Dermis microvascular lymphatic vessel endothelial cell (primary cell): ENCODE data around the gene CMTM8. TPM values are rescaled to one million over a fixed set of nuclear protein-coding genes. Genes with fewer than 3 reads are reported as not detected.
A peak's percentile ranks its signal among the peaks of the same experiment; 100 is the strongest.

Experiments
- DNase-seq, 2 donors: peaks; one replicate each; pipeline versions ENCODE4 v3.0.0 to v3.0.0-alpha.2; 2010; ENCODE audit warnings: low read depth in 2 of 2
- total RNA-seq: library from RNA; depleted of rRNA; stranded (reverse); fragments of >200 nt; gene quantifications from 2 replicates; pipeline ENCODE4 v1.2.1, GENCODE V29; 2014

CMTM8 gene
- total RNA-seq, 1 donor from 2014 or later = 1.7 TPM

DNA sequence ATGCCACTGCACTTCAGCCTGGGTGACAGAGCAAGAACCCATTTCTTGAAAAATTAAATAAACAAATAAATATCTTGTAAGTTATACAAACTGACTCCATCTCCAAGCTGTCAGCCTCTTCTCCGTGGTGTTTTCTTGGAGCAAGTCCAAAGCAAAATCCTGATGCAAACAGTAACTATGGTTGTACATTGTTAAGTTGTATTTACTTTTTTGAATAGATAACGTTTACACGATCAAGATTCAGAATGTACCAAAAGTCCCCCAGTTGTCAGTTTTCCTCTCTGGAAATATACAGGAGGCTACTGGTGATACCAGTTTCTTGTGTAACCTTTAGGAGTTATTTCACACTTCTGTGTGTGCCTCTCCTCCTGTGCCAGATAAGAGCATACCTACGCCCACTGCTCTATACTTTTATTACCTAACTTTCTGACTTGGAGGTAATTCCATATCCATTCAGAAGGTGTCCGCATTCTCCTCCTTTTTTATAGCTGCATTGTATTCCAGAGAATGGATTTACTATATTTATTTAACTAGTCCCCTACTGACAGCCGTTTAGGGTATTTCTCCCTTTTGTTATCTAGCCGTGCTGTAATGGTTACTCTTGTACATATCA is 167.3 kb downstream of the CMTM8 start:
- no peak for DNase-seq

GRCh38 chr3:32406486-32407408 is 168.3 kb downstream of the CMTM8 start:
- no peak for DNase-seq

- DNase-seq = no peak
Observed at GRCh38 chr3:32410367-32411246, 172.1 kb downstream of the CMTM8 start.

DNA sequence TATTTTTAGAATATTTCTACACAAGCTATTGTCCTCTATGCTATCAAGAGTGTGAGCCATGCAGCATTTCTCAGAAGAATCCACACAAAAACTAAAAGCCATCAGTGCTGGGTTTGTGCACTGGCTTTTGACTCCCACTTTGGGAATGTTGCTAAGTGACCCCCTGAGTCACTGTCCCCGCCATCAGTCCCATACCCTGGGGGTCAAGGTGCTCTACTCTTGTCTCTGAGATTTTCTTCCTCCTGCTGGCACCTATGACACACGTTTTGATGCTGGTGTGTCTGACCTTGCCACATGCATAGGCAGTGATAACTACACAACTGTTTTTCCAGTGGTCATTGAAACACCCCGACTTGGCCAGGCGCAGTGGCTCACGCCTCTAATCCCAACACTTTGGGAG is 173.0 kb downstream of the CMTM8 start:
- DNase-seq = no peak

DNA sequence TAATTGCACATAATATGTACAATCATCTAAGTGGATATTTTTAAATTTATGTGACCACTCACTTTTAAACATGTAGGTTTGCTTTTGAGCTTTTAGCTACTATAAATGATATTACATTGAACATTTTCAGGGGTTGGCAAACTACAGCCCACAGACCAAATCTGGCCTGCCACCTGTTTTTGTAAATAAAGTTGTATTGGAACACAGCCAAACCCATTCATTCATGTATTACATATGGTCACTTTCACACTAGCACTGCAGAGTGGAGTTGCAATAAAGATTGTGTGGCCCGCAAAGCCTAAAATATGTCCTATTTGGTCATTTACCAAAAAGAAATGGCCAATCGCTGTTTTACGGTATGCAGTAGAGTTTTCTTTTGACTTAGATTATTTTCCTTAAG is 174.4 kb downstream of the CMTM8 start:
- peak in 1 of 2 donors; percentile 47 for DNase-seq

DNA sequence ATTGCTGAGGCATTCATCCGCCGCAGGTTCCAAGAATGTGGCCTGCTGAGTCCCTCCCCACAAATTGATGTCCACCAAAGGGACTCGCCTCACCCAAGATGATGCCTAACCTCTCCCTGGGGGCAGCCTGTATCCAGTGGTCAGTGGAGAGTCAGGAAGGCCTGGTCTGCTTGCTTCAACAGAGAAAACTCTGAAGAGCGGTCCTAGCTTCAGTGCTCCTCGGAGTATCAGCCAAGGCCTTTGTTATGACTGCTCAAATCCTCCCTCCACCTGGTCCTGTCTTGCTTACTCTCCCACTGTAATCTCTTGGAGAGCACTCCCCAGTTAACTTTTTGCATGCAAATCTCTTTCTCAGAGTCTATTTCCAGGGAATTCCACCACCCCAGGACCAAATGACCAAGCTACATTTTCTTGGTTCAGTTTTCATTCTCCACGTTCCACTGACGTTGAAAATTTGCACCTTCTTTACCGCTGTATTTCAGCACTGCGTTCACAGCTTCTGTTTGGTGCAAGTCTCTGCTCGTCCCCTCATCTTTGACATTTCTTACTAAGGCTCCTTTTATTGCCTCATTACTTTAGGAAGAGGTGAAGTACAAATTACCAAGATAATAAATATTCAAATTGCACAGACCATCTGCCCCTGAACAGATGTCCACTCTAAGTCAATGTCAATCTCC is 175.5 kb downstream of the CMTM8 start:
- DNase-seq = no peak

- peak in 1 of 2 donors; percentile 87 for DNase-seq
Observed at GRCh38 chr3:32414522-32415202, 176.2 kb downstream of the CMTM8 start.

DNA sequence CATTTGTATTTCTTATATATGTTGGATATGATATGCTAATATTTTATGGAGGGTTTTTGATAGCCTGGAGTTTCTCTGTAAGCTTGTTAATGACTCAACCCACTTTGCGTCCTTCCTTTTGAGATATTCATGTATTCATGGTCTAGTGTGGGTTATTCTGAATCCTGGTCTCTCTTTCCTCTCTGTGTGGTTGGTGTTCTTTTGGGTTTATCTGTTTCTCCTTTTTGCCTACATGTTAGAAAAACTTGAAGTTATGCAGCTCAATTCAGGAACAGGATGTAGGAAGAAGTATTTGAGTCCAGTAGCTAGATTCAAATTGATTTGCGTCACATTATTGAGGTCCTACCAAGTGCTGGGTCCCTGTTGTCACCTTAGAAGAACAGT is 181.3 kb downstream of the CMTM8 start:
- DNase-seq = no peak

Other genes starting within 250 kb of the CMTM8 start
- gene GPD1L, start 132.1 kb upstream of the CMTM8 start, total RNA-seq = 13.4 and 13.9 TPM in 2 replicates
- 19.8 and 28.1 TPM in 2 replicates for gene CMTM7, start 153.2 kb downstream of the CMTM8 start, total RNA-seq